HepG2 (cell line): ENCODE measurements around the gene MBOAT7. TPM values are rescaled to one million over a fixed set of nuclear protein-coding genes. Genes with fewer than 3 reads are reported as not detected.

Source experiments
- ATAC-seq: fragments of 200-7000 bp; cut with Tn5 transposase; 3 replicates; pipeline ENCODE4 v1.9.1; 2020; ENCODE audit warnings: mild to moderate bottlenecking, moderate library complexity
- BruUV-seq: library from RNA; stranded (reverse); fragments of 400-500 nt; replicated peaks from 2 replicates; lab custom pipeline; 2021; lab: Mats Ljungman, UMichigan
- CTCF ChIA-PET: fragments of 300-600 bp; formaldehyde crosslinking; extraction: SDS; loops from one replicate; lab custom pipeline; 2021; ENCODE audit warnings: low total read pairs, inconsistent platforms, low intra/inter-chr PET ratio; lab: Yijun Ruan, JAX
- POLR2A ChIA-PET: fragments of 350-600 bp; sonication (Branson Sonifier 250); formaldehyde crosslinking; loops from one replicate; lab custom pipeline; 2020; ENCODE audit warnings: antibody characterized with exemption, inconsistent platforms; lab: Yijun Ruan, JAX
- DNase-seq: peaks from one replicate; pipeline ENCODE4 v3.0.0-alpha.2; 2015; ENCODE audit warnings: low spot score
- FAIRE-seq: peaks from 3 replicates; lab custom pipeline; 2011; peaks lifted over from hg19 to GRCh38; lab: Jason Lieb, UNC
- H2AFZ ChIP-seq: one replicate; pipeline ENCODE4 v1.6.1; 2011; ENCODE audit warnings: low read length, inconsistent platforms
- H3K27ac ChIP-seq: fragments of 300-600 bp; 3 replicates; pipeline ENCODE4 v1.8.0; 2011; ENCODE audit warnings: mixed run types, mild to moderate bottlenecking, mixed read lengths, low read length, inconsistent platforms; ENCODE audit not compliant: insufficient read depth; ENCODE audit errors: extremely low read length
- H3K27me3 ChIP-seq, 2 experiments: fragments of 200-600 bp in 1 of 2; 2 replicates in 1 of 2; 3 replicates in 1 of 2; pipeline versions ENCODE4 v1.6.0 to v1.8.0; 2011; ENCODE audit warnings: low read length in 2 of 2, mild to moderate bottlenecking in 2 of 2, moderate library complexity in 2 of 2, inconsistent platforms in 1 of 2; ENCODE audit not compliant: insufficient read depth in 2 of 2, control insufficient read depth in 1 of 2
- H3K36me3 ChIP-seq, 2 experiments: fragments of 200-600 bp in 1 of 2; replicated peaks in 1 of 2; 2 replicates in 1 of 2; 3 replicates in 1 of 2; pipeline versions ENCODE4 v1.5.1 to v1.8.0; 2011; ENCODE audit warnings: low read length in 2 of 2, inconsistent platforms in 1 of 2; ENCODE audit not compliant: insufficient read depth in 2 of 2, control insufficient read depth in 1 of 2
- H3K4me1 ChIP-seq: 2 replicates; pipeline ENCODE4 v1.5.1; 2012; ENCODE audit warnings: low read length, inconsistent platforms; ENCODE audit not compliant: insufficient read depth
- H3K4me2 ChIP-seq: 2 replicates; pipeline ENCODE4 v1.6.0; 2011; ENCODE audit warnings: low read depth, low read length, inconsistent platforms
- H3K4me3 ChIP-seq, 3 experiments: fragments of 200-600 bp in 1 of 3; sonication (generic), shearing (Covaris generic) in 1 of 3; replicated peaks in 1 of 3; 2 replicates each; pipeline ENCODE4 v1.5.1; 2011 to 2016; ENCODE audit warnings: low read length in 3 of 3, inconsistent platforms in 2 of 3, low read depth in 2 of 3, mild to moderate bottlenecking in 2 of 3, control low read depth in 1 of 3, mixed read lengths in 1 of 3; ENCODE audit not compliant: insufficient read depth in 1 of 3
- H3K79me2 ChIP-seq: one replicate; pipeline ENCODE4 v1.6.1; 2011; ENCODE audit warnings: low read length, inconsistent platforms; ENCODE audit not compliant: insufficient read depth
- H3K9ac ChIP-seq: 2 replicates; pipeline ENCODE4 v1.6.0; 2011; ENCODE audit warnings: mild to moderate bottlenecking, low read depth, low read length, inconsistent platforms; ENCODE audit not compliant: insufficient read depth
- H3K9me3 ChIP-seq: 2 replicates; pipeline ENCODE4 v1.5.1; 2012; ENCODE audit warnings: mild to moderate bottlenecking, low read length
- H4K20me1 ChIP-seq: 2 replicates; pipeline ENCODE4 v1.6.0; 2011; ENCODE audit warnings: inconsistent platforms, mild to moderate bottlenecking, low read length, moderate library complexity; ENCODE audit not compliant: insufficient read depth
- CENPX ChIP-seq: sonication (generic); formaldehyde crosslinking; IDR thresholded peaks from 2 replicates; pipeline ENCODE4 v1.9.0; 2021; ENCODE audit warnings: mild to moderate bottlenecking, missing genetic modification reagents, moderate library complexity
- FOXM1 ChIP-seq: sonication (generic); formaldehyde crosslinking; IDR thresholded peaks from 2 replicates; pipeline ENCODE4 v1.5.0; 2020; ENCODE audit warnings: missing genetic modification reagents
- RFX3 ChIP-seq: IDR thresholded peaks from 2 replicates; pipeline ENCODE4 v1.6.1; 2016; ENCODE audit warnings: missing biosample characterization, missing genetic modification reagents
- SATB2 ChIP-seq: sonication (generic); formaldehyde crosslinking; IDR thresholded peaks from 2 replicates; pipeline ENCODE4 v1.5.0; 2020; ENCODE audit warnings: missing genetic modification reagents
- SMC3 ChIP-seq: IDR thresholded peaks from 2 replicates; pipeline ENCODE4 v1.6.1; 2011; ENCODE audit warnings: low read length, improper control_type of control experiment
- SRSF9 ChIP-seq: fragments of 200-400 bp; formaldehyde crosslinking; IDR thresholded peaks from 2 replicates; pipeline ENCODE4 v1.6.1; 2018; ENCODE audit warnings: borderline replicate concordance, mild to moderate bottlenecking, low read depth, low read length; ENCODE audit not compliant: insufficient read depth, poor library complexity, severe bottlenecking
- TBX3 ChIP-seq: fragments of 450-650 bp; IDR thresholded peaks from 2 replicates; pipeline ENCODE4 v1.6.1; 2017; ENCODE audit warnings: antibody characterized with exemption, mild to moderate bottlenecking, inconsistent platforms, borderline replicate concordance
- ZBTB1 ChIP-seq: sonication (generic); formaldehyde crosslinking; IDR thresholded peaks from 2 replicates; pipeline ENCODE4 v1.4.0; 2020; ENCODE audit warnings: missing genetic modification reagents, borderline replicate concordance
- ZEB1 ChIP-seq: IDR thresholded peaks from 2 replicates; pipeline ENCODE4 v1.6.1; 2012; ENCODE audit warnings: mild to moderate bottlenecking, low read depth, inconsistent platforms; ENCODE audit not compliant: insufficient replicate concordance
- ZMAT3 ChIP-seq: sonication (generic); formaldehyde crosslinking; conservative IDR thresholded peaks from 2 replicates; pipeline ENCODE4 v1.7.0; 2021; ENCODE audit warnings: missing genetic modification reagents
- ZNF33B ChIP-seq: sonication (generic); formaldehyde crosslinking; IDR thresholded peaks from 2 replicates; pipeline ENCODE4 v1.5.1; 2020; ENCODE audit warnings: mild to moderate bottlenecking, missing genetic modification reagents
- ZNF720 ChIP-seq: sonication (generic); formaldehyde crosslinking; IDR thresholded peaks from 2 replicates; pipeline ENCODE4 v1.4.0; 2020; ENCODE audit warnings: missing genetic modification reagents
- WGBS: methylation state at CpG from one replicate; pipeline ENCODE4 v1.1.6; 2017; ENCODE audit warnings: low lambda C conversion rate; 5-methylcytosine and 5-hydroxymethylcytosine counted together
- in situ Hi-C: cut with HindIII; loops from 2 replicates; pipeline ENCODE4 v1.10.0; 2017; ENCODE audit warnings: low pct_unique_long_range_greater_than_20kb; ENCODE audit not compliant: extremely low pct_ligation_motif_present
- intact Hi-C: fragments of 100-400 bp; cut with micrococcal nuclease; formaldehyde crosslinking; loops from one replicate; pipeline ENCODE4 v1.10.0; 2022; ENCODE audit not compliant: unreplicated experiment
- polyA plus RNA-seq, 8 experiments: library from polyadenylated mRNA; depleted of rRNA in 3 of 8; stranded (reverse) in 7 of 8; unstranded in 1 of 8; fragments of >200 nt; fragmentation: Illumina TruSeq in 4 of 8; extraction: Trizol in 4 of 8; gene quantifications; 2 replicates each; pipeline versions ENCODE4 v1.2.1 to v1.2.3, GENCODE V29; 2011 to 2016; ENCODE audit warnings: low read depth in 4 of 8, missing spikeins in 1 of 8, mixed read lengths in 1 of 8; ENCODE audit not compliant: insufficient read depth in 1 of 8
- total RNA-seq, 5 experiments: library from RNA; depleted of rRNA; stranded (reverse); fragments of >200 nt; fragmentation: Illumina TruSeq; extraction: Trizol; gene quantifications; 2 replicates each; pipeline ENCODE4 v1.2.3, GENCODE V29; 2016; ENCODE audit warnings: low read depth in 1 of 5
- TF ChIP-seq, protein P1 (sequence below): sonication (generic); formaldehyde crosslinking; IDR thresholded peaks from 2 replicates; pipeline ENCODE4 v1.4.0; 2020; ENCODE audit warnings: missing genetic modification reagents; ENCODE audit errors: not compliant biosample characterization
- TF ChIP-seq, protein P2 (sequence below): sonication (generic); formaldehyde crosslinking; IDR thresholded peaks from 2 replicates; pipeline ENCODE4 v1.4.0; 2020; ENCODE audit warnings: missing genetic modification reagents
- TF ChIP-seq, protein P3 (sequence below): sonication (generic); formaldehyde crosslinking; IDR thresholded peaks from 2 replicates; pipeline ENCODE4 v1.4.0; 2020; ENCODE audit warnings: missing genetic modification reagents, borderline replicate concordance

The MBOAT7 gene
- total and polyA plus RNA-seq, 2 of the 13 experiments (the other 11 are each of a cell fraction or from before 2014, with no cell fraction given): 22.2 to 25.5 TPM

DNA sequence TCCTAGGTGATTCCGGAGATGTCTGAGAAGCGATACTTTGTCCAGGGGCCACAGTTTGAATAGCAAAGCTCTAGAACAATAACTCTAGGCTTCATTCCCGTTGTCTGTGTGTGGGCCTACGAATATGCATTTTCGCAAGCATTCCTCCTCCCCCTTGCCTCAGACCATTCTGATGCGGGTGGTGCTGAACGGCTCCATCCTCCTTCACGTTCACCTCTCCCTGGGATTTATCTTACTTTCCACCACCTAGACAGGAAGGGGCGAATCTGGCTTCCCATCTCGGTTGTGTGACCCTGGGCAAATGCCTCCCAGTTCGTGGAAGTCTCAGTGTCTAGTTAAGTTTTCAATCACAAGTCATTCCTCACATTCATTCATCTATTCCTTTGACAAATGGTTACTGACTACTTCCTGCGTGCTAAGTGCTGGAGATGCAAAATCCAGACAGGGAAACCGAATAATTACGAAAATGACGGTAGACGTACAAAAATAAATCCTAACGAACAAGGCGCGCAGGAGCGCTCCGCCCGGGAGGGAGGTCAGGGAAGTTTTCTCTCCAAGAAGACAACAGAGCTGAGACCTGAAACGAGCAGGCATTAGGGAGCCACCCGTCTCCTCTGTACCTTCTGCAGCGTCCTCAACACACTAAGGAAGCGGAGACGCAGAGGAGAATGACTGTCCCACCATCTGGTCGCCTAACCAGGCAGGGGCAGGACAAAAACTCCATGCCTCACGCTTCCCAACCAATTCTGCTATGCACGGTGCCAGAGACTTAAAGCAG is 53.1 kb downstream of the MBOAT7 start (continued):
- no peak for TF ChIP-seq RFX3 (CRISPR knock-in tag)
- TF ChIP-seq, all 625 proteins: peak for 32

DNA sequence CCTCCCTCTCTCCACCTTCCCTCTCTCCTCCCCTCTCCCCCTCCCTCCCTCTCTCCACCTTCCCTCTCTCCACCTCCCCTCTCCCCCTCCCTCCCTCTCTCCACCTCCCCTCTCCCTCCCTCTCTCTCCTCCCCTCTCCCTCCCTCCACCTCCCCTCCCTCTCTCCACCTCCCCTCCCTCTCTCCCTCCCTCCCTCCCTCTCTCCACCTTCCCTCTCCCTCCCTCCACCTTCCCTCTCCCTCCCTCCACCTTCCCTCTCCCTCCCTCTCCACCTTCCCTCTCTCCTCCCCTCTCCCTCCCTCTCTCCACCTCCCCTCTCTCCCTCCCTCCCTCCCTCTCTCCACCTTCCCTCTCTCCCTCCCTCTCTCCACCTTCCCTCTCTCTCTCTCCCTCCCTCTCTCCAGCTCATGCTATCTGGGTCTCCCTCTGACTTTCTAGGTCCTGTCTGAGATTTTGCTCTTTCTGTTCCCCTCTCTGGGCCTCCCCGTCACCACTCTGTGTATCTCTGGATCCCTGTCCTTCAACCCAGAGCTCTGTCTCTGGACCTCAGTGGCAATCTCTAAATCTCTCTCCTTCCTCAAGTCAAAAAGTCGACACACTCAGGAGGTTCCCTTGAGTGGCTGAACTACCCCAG is 55.3 kb downstream of the MBOAT7 start:
- H3K27ac ChIP-seq: no peak overlapping the region
- peaks cover 19% of the 10 kb centered on the region for H3K4me1 ChIP-seq
- no peak overlapping the region for H3K4me2 ChIP-seq
- ATAC-seq (no peak), FAIRE-seq (no peak), DNase-seq (no peak)
- in situ Hi-C loops (no loop called here), intact Hi-C loops (no loop called here)
- TF ChIP-seq, protein P1, sequence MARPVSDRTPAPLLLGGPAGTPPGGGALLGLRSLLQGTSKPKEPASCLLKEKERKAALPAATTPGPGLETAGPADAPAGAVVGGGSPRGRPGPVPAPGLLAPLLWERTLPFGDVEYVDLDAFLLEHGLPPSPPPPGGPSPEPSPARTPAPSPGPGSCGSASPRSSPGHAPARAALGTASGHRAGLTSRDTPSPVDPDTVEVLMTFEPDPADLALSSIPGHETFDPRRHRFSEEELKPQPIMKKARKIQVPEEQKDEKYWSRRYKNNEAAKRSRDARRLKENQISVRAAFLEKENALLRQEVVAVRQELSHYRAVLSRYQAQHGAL (CRISPR knock-in tag): no peak
- TF ChIP-seq ZBTB1 (CRISPR knock-in tag) (no peak), ZMAT3 (CRISPR knock-in tag) (no peak), CENPX (CRISPR knock-in tag) (no peak), TBX3 (no peak), ZNF33B (CRISPR knock-in tag) (no peak), SATB2 (CRISPR knock-in tag) (no peak), ZEB1 (no peak), SMC3 (no peak), SRSF9 (no peak), ZNF720 (CRISPR knock-in tag) (no peak), FOXM1 (CRISPR knock-in tag) (no peak)
- TF ChIP-seq, protein P2, sequence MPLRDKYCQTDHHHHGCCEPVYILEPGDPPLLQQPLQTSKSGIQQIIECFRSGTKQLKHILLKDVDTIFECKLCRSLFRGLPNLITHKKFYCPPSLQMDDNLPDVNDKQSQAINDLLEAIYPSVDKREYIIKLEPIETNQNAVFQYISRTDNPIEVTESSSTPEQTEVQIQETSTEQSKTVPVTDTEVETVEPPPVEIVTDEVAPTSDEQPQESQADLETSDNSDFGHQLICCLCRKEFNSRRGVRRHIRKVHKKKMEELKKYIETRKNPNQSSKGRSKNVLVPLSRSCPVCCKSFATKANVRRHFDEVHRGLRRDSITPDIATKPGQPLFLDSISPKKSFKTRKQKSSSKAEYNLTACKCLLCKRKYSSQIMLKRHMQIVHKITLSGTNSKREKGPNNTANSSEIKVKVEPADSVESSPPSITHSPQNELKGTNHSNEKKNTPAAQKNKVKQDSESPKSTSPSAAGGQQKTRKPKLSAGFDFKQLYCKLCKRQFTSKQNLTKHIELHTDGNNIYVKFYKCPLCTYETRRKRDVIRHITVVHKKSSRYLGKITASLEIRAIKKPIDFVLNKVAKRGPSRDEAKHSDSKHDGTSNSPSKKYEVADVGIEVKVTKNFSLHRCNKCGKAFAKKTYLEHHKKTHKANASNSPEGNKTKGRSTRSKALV (CRISPR knock-in tag): no peak
- TF ChIP-seq, protein P3, sequence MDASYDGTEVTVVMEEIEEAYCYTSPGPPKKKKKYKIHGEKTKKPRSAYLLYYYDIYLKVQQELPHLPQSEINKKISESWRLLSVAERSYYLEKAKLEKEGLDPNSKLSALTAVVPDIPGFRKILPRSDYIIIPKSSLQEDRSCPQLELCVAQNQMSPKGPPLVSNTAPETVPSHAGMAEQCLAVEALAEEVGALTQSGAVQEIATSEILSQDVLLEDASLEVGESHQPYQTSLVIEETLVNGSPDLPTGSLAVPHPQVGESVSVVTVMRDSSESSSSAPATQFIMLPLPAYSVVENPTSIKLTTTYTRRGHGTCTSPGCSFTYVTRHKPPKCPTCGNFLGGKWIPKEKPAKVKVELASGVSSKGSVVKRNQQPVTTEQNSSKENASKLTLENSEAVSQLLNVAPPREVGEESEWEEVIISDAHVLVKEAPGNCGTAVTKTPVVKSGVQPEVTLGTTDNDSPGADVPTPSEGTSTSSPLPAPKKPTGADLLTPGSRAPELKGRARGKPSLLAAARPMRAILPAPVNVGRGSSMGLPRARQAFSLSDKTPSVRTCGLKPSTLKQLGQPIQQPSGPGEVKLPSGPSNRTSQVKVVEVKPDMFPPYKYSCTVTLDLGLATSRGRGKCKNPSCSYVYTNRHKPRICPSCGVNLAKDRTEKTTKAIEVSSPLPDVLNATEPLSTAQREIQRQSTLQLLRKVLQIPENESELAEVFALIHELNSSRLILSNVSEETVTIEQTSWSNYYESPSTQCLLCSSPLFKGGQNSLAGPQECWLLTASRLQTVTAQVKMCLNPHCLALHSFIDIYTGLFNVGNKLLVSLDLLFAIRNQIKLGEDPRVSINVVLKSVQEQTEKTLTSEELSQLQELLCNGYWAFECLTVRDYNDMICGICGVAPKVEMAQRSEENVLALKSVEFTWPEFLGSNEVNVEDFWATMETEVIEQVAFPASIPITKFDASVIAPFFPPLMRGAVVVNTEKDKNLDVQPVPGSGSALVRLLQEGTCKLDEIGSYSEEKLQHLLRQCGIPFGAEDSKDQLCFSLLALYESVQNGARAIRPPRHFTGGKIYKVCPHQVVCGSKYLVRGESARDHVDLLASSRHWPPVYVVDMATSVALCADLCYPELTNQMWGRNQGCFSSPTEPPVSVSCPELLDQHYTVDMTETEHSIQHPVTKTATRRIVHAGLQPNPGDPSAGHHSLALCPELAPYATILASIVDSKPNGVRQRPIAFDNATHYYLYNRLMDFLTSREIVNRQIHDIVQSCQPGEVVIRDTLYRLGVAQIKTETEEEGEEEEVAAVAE (CRISPR knock-in tag): no peak
- 24% methylated on average over 2 of the region's 2 CpGs for WGBS
- ChIA-PET POLR2A (no interaction called here), CTCF (no interaction called here)
- no peak overlapping the region for H3K9ac ChIP-seq
- H3K79me2 ChIP-seq: peaks cover 7% of the 10 kb centered on the region
- H3K9me3 ChIP-seq: peaks cover 5% of the 10 kb centered on the region
- 0 out of 2 replicates have a peak, but pooled peaks cover 3% of the 10 kb centered on the region for H4K20me1 ChIP-seq
- H3K27me3 ChIP-seq: no peaks in the 10 kb centered on the region; a peak in 1 of 5 replicates
- no TSS peak for BruUV-seq
- no peak overlapping the region for H2AFZ ChIP-seq
- H3K4me3 ChIP-seq: no peak overlapping the region
- peaks cover 2 to 11% of the 10 kb centered on the region in 2 experiments; a peak in 2 of 5 replicates for H3K36me3 ChIP-seq
